Measurements from ENCODE around the gene CCDC83.

The CCDC83 gene

DNA sequence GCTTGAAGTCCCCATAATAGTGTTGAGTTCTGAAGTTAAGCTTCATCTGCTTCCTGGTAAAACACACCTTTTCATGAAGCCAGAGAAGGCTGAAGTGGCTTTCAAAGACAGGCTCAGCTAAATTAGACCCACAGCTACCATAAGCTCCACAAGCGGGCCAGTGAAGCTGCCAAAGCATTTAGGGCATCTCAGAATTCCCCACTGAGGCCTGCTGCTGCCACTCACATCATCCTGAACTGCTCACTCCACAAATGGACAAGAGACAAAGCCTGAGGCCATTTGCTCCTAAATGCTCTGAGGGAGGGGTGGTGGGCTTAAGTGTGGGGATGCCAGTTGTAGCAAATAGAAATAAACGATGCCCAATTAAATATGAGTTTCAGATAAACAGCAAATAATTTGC is 14.6 kb downstream of the CCDC83 start (continued):
- no peak for TF ChIP-seq YY2 (tag by site-specific recombination; IDR thresholded peaks at IDR 0.05)
- no peak for TF ChIP-seq ZNF707 (tag by site-specific recombination; IDR thresholded peaks at IDR 0.05)
- TF ChIP-seq OVOL3 (tag by site-specific recombination; IDR thresholded peaks at IDR 0.05): no peak
- no peak for TF ChIP-seq OSR2 (tag by site-specific recombination; IDR thresholded peaks at IDR 0.05)
- TF ChIP-seq, protein P1, sequence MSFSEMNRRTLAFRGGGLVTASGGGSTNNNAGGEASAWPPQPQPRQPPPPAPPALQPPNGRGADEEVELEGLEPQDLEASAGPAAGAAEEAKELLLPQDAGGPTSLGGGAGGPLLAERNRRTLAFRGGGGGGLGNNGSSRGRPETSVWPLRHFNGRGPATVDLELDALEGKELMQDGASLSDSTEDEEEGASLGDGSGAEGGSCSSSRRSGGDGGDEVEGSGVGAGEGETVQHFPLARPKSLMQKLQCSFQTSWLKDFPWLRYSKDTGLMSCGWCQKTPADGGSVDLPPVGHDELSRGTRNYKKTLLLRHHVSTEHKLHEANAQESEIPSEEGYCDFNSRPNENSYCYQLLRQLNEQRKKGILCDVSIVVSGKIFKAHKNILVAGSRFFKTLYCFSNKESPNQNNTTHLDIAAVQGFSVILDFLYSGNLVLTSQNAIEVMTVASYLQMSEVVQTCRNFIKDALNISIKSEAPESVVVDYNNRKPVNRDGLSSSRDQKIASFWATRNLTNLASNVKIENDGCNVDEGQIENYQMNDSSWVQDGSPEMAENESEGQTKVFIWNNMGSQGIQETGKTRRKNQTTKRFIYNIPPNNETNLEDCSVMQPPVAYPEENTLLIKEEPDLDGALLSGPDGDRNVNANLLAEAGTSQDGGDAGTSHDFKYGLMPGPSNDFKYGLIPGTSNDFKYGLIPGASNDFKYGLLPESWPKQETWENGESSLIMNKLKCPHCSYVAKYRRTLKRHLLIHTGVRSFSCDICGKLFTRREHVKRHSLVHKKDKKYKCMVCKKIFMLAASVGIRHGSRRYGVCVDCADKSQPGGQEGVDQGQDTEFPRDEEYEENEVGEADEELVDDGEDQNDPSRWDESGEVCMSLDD (tag by site-specific recombination; IDR thresholded peaks at IDR 0.05): no peak

DNA sequence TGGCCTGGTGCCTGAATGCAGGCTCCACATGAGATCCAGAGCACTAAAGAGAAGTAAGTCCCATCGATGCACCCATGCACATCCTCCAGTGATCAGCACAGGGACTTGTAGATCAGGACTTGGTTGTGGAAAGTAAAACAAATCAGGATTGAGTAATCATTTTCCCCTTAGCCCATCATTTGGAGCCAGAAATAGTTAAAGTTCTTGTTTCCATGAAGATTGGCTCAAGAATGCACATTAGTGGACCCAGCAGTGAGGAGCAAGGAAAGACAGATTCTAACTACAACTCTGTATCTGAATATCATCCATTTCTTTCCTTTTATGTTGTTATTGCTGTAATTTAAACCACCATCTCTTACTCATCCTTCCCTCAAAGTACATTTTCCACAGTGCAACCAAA is 19.1 kb downstream of the CCDC83 start:
- H3K4me3 ChIP-seq (ENCODE audit: low read depth, low read length): no peak overlapping the region
- no peak for TF ChIP-seq SP3 (tag by site-specific recombination; IDR thresholded peaks at IDR 0.05)
- TF ChIP-seq KLF9 (tag by site-specific recombination; IDR thresholded peaks at IDR 0.05; ENCODE audit: low read depth): no peak
- no peak for TF ChIP-seq ZNF121 (tag by site-specific recombination; IDR thresholded peaks at IDR 0.05)
- TF ChIP-seq ZEB2 (tag by site-specific recombination; IDR thresholded peaks at IDR 0.05): no peak
- TF ChIP-seq ZNF174 (tag by site-specific recombination; IDR thresholded peaks at IDR 0.05): no peak
- TF ChIP-seq MEIS1 (CRISPR knock-in tag; IDR thresholded peaks at IDR 0.05; ENCODE audit: borderline replicate concordance): no peak
- TF ChIP-seq ZNF211 (tag by site-specific recombination; IDR thresholded peaks at IDR 0.05; ENCODE audit: low read depth): no peak
- TF ChIP-seq, protein P2, sequence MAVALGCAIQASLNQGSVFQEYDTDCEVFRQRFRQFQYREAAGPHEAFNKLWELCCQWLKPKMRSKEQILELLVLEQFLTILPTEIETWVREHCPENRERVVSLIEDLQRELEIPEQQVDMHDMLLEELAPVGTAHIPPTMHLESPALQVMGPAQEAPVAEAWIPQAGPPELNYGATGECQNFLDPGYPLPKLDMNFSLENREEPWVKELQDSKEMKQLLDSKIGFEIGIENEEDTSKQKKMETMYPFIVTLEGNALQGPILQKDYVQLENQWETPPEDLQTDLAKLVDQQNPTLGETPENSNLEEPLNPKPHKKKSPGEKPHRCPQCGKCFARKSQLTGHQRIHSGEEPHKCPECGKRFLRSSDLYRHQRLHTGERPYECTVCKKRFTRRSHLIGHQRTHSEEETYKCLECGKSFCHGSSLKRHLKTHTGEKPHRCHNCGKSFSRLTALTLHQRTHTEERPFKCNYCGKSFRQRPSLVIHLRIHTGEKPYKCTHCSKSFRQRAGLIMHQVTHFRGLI (tag by site-specific recombination; IDR thresholded peaks at IDR 0.05): no peak
- no peak for TF ChIP-seq ZNF560 (tag by site-specific recombination; IDR thresholded peaks at IDR 0.05; ENCODE audit: borderline replicate concordance)
- TF ChIP-seq ZNF626 (tag by site-specific recombination; IDR thresholded peaks at IDR 0.05): no peak
- TF ChIP-seq, protein P3, sequence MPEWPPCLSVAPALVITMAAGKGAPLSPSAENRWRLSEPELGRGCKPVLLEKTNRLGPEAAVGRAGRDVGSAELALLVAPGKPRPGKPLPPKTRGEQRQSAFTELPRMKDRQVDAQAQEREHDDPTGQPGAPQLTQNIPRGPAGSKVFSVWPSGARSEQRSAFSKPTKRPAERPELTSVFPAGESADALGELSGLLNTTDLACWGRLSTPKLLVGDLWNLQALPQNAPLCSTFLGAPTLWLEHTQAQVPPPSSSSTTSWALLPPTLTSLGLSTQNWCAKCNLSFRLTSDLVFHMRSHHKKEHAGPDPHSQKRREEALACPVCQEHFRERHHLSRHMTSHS (tag by site-specific recombination; IDR thresholded peaks at IDR 0.05): no peak
- TF ChIP-seq, protein P4, sequence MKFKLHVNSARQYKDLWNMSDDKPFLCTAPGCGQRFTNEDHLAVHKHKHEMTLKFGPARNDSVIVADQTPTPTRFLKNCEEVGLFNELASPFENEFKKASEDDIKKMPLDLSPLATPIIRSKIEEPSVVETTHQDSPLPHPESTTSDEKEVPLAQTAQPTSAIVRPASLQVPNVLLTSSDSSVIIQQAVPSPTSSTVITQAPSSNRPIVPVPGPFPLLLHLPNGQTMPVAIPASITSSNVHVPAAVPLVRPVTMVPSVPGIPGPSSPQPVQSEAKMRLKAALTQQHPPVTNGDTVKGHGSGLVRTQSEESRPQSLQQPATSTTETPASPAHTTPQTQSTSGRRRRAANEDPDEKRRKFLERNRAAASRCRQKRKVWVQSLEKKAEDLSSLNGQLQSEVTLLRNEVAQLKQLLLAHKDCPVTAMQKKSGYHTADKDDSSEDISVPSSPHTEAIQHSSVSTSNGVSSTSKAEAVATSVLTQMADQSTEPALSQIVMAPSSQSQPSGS (tag by site-specific recombination; IDR thresholded peaks at IDR 0.05; ENCODE audit: low read depth): no peak
- no peak for TF ChIP-seq ZNF549 (tag by site-specific recombination; IDR thresholded peaks at IDR 0.05)
- TF ChIP-seq ZBTB1 (tag by site-specific recombination; IDR thresholded peaks at IDR 0.05): no peak
- TF ChIP-seq, protein P5, sequence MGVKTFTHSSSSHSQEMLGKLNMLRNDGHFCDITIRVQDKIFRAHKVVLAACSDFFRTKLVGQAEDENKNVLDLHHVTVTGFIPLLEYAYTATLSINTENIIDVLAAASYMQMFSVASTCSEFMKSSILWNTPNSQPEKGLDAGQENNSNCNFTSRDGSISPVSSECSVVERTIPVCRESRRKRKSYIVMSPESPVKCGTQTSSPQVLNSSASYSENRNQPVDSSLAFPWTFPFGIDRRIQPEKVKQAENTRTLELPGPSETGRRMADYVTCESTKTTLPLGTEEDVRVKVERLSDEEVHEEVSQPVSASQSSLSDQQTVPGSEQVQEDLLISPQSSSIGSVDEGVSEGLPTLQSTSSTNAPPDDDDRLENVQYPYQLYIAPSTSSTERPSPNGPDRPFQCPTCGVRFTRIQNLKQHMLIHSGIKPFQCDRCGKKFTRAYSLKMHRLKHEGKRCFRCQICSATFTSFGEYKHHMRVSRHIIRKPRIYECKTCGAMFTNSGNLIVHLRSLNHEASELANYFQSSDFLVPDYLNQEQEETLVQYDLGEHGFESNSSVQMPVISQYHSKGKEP (tag by site-specific recombination; IDR thresholded peaks at IDR 0.05): no peak
- TF ChIP-seq ZNF621 (tag by site-specific recombination; IDR thresholded peaks at IDR 0.05): no peak
- ChIA-PET CTCF (no interaction called here), POLR2A (no interaction called here)
- no peaks in the 10 kb centered on the region for H3K4me1 ChIP-seq (ENCODE audit: control insufficient read depth, insufficient read depth, low read length)
- no peak overlapping the region for H3K27ac ChIP-seq (ENCODE audit: extremely low read depth, low read depth, low read length)
- H3K36me3 ChIP-seq (ENCODE audit: control insufficient read depth in 2 of 2, insufficient read depth in 1 of 2, low read length in 2 of 2): no peaks in the 10 kb centered on the region
- no peaks in the 10 kb centered on the region for H3K9me3 ChIP-seq (ENCODE audit: control insufficient read depth, insufficient read depth, low read depth, low read length)

Data from HEK293 (cell line).